NCI-H146 (cell line): ENCODE data around the gene AUTS2.
A peak's percentile ranks its signal among the peaks of the same experiment; 100 is the strongest.

Experiments
- DNase-seq: peaks from one replicate; lab custom pipeline; 2025; lab: John Stamatoyannopoulos, UW

The AUTS2 gene

GRCh38 chr7:69656890-69657289, 58.6 kb downstream of the AUTS2 start:
- peak; percentile 23 for DNase-seq

- peak; percentile 70 for DNase-seq
Observed at GRCh38 chr7:69657331-69657730, 59.1 kb downstream of the AUTS2 start.

- no peak for DNase-seq
Observed at GRCh38 chr7:69657985-69658384, 59.7 kb downstream of the AUTS2 start.

DNA sequence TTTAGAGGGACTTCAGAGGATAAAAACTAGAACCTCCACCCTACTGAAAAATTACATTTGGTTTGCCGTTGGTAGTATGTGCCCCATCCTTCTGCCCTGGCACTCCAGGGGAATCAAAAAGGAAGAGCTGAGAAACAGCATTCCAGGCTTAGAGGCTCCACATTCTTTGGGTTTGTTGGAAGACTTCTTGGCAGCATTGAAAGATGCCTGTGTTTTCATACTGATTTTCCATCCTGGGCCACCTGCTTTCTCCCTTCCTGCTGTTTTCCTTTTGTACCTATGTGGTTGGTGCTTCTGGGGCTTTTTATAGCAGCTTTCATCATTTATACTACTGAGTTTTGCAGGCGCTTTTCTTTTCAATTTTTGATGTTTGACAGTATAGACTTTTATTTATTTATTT, 61.7 kb downstream of the AUTS2 start:
- DNase-seq: peak; percentile 16

- no peak for DNase-seq
Observed at GRCh38 chr7:69661342-69661741, 63.1 kb downstream of the AUTS2 start.

DNA sequence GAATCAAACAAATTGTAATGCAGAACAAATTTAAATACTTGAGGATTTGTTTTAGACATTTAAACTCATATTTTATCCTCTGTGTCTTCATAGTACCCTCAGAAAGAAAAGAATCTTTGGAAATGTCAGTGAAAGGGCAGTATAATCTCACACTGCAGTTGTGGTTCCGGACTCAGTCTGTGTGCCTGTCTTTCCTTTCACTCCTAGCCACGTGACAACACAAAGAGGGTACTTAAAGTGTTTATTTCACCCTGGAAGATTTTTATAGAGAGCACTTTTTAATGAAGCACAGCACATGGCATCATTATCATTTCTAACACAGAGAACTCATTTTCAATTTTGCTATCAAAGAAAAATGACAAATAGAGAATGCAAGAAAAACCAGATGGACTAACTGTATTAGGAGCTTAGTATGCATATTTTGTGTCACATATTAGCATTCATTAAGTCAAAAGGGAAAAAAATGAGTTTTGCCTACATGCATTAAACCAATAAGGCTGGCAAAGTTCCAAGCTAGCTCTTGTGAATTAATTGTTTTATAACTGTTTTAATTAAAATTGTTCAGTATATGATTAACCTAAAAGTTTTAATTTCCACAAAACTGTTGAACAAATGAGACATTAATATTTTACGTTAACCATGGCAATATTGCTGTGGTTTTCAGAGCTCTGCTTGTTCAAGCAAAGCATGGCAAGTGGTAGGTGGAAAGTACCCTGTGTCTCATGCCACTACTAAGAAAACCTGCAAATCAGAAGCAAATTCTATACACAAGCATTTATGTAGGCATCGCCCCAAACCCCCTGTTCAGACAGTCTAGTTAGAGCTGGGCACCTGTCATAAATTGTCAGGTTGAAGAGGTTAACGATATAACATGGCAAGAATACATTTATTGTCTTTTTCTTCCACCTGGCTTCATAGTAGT, 65.9 kb downstream of the AUTS2 start:
- no peak for DNase-seq

- DNase-seq: no peak
Observed at GRCh38 chr7:69665369-69665768, 67.1 kb downstream of the AUTS2 start.

- DNase-seq: no peak
Observed at GRCh38 chr7:69668339-69668870, 70.1 kb downstream of the AUTS2 start.

- no peak for DNase-seq
Observed at GRCh38 chr7:69670701-69671100, 72.4 kb downstream of the AUTS2 start.

DNA sequence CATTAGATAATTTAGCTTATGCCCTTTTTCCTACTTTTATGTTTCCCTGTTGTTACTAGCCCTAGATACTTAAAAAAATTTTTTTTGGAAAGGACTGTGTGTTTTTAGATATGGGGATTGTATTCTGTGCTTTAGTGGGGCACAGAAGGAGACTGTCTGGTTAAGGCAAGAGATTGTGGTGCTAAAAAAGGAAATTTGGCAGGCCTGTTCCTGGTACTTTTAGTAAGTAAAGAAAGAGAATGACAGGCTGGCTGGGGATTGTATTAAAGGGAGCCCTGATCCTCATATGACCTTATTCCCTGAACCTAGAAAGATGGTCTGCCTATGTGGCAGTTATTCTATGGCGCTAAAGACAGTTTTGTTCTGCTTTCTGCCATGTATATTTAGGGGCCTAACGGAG, 74.8 kb downstream of the AUTS2 start:
- DNase-seq: no peak

GRCh38 chr7:69674701-69675182, 76.5 kb downstream of the AUTS2 start:
- DNase-seq: no peak

GRCh38 chr7:69676247-69676646, 78.0 kb downstream of the AUTS2 start:
- no peak for DNase-seq

DNA sequence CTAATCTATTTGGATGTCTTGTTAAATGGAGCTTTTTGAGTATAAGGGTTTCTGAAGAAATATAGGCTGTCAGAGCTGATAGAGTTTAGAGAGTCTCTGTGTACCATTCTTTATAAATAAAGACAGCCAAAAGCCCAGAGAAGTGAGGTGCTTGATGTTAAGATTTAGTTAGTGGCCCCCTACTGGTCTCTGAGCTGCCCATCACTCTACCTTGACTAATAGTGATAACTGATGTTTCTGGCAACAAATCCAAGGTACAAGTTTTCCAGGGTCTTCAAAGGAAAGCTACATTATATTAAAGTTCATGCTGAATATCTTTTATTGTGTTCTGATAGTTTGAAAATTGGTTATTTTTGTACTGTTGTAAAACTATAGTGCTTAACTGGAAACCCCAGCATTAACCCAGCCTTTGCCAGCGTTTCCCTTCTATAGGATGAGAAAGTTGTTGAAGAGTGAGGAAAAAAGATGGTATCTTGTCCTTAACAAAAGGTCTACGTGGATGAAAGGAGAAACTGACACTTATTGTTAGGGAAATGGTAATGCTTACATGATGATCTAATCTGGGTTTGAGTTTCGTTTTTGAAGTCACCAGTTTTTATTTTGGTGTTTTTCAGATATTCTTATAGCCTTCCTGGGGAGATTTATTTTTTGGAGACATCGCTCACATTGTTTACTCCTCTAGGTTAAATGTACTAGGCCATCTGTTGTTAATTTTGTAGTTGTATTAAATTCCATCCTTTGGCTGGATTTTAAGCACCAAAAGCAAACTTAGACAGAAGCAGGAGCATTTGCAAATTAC, 79.0 kb downstream of the AUTS2 start:
- peak; percentile 21 for DNase-seq

GRCh38 chr7:69677881-69678493, 79.7 kb downstream of the AUTS2 start:
- DNase-seq: no peak

- DNase-seq: no peak
Observed at GRCh38 chr7:69678494-69679187, 80.4 kb downstream of the AUTS2 start.

GRCh38 chr7:69681181-69681580, 82.9 kb downstream of the AUTS2 start:
- no peak for DNase-seq

DNA sequence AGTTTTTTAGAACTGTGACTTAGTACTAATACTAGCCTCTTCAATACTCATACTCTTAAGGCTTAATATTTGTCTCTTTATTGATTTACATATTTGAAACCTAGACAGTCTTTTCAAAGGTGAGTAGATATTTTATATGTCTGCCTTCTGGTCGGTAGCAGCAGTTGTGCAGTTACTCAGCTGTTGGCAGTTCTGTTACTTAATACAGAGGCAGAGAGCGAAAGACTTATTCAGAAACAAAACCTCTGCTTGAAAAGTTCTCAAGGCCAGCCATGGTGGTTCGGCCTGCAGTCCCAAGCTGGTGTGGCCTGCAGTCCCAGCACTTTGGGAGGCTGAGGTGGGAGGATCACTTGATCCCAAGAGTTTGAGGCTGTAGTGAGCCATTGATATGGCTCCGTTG, 84.2 kb downstream of the AUTS2 start:
- DNase-seq: no peak

GRCh38 chr7:69683002-69683401, 84.7 kb downstream of the AUTS2 start:
- DNase-seq: peak; percentile 23

DNA sequence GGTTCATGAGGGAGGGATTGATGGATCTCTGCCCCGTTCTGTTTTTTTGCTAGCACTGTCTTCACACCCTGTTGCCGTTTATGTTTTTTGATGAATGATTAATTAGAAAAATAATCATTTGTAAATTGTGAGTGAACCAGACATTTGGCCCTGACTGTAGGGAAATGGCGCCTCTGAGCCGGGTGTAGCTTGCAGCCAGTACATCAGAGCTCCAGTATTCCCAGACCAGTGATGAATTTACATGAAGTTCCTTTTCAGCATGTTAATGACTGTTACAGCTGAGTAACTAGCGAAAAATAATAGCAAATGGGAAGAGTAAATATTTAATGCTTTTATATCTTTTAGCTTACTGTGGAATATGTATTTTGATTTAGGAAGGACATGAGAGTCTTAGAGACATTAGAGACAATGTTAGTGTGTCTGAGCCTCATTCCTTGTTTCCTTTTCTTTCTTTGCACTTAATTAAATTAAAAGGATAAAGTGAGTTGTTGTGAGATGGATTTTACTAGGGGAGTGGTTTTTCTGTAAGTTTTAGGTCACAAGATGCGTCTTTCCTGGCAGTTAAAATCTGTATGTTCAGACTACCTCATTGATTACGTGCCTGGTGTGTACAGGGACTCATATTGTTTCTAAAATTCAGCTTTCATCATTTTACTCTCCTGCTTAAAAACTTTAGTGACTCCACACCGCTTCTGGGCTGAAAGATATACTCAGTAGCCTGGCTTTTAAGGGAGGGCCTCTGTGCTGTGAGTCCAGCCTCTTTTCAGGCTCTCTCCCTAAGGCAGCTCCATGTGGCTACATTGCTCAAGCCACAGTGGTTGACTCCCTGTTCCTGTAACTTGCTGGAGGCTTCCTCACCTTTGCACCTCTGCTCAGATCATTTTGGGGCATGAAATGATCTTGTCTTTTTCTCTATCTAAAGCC, 86.4 kb downstream of the AUTS2 start:
- peak; percentile 34 for DNase-seq

GRCh38 chr7:69685293-69685631, 87.0 kb downstream of the AUTS2 start:
- DNase-seq: no peak

DNA sequence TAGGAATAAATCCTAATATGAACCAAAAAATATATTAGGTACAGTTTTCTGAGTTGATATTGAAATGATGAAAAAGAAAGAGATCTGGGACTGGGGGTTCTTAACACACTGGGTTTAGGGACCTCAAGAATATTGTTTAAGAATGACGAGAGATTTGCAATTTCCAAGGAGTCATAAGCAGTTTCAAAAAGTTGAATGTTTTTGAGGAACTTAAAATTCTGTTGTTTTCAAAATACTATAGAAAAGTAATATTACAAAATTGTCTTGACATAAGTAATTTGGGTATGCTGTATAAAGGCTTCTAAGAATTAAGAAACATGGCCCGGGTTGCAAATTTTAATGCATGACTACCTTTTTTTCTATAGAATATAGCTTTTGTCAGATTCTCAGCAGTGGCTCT, 88.1 kb downstream of the AUTS2 start:
- no peak for DNase-seq
